Measurements from ENCODE around the gene GSX2. TPM values are rescaled to one million over a fixed set of nuclear protein-coding genes. Genes with fewer than 3 reads are reported as not detected.

The GSX2 gene
- total RNA-seq, 1 donor from 2014 or later, result not detected

GRCh38 chr4:54101190-54102041 lies 1.5 kb downstream of the GSX2 start:
- Mint-ChIP-seq H3K9me3 (no peaks in the 10 kb centered on the region), H3K4me3 (peak overlapping the region; percentile 64), H3K4me1 (peaks cover 53% of the 10 kb centered on the region), H3K27ac (no peak overlapping the region), H3K36me3 (ENCODE audit: low read depth) (no peaks in the 10 kb centered on the region), H3K27me3 (peaks cover 74% of the 10 kb centered on the region)
- DNase-seq, result no peak
- ChIA-PET CTCF (no interaction called here), POLR2A (no interaction called here)
- intact Hi-C loops (cut with micrococcal nuclease), result loop anchor here (2.0 to 10.0 kb wide), 3 partner anchors 45 to 397 kb away; no protein-coding TSS in a partner anchor
- ATAC-seq (ENCODE audit: low read depth), result no peak
- no peak for TF ChIP-seq CTCF (IDR thresholded peaks at IDR 0.05)

GRCh38 chr4:54102531-54103106 lies 2.7 kb downstream of the GSX2 start:
- H3K4me3 Mint-ChIP-seq, result peak overlapping the region; percentile 48
- ChIA-PET POLR2A (no interaction called here), CTCF (interaction anchor here (1.0 kb wide), 1 partner anchor 132 kb away, joined by 5 read pairs; no protein-coding TSS in a partner anchor)
- ATAC-seq (ENCODE audit: low read depth) (no peak), DNase-seq (no peak)
- H3K9me3 Mint-ChIP-seq, result no peaks in the 10 kb centered on the region
- H3K27ac Mint-ChIP-seq, result no peak overlapping the region
- H3K27me3 Mint-ChIP-seq, result peaks cover 74% of the 10 kb centered on the region
- intact Hi-C loops (cut with micrococcal nuclease), result loop anchor here (2.0 to 10.0 kb wide), 3 partner anchors 46 to 398 kb away; no protein-coding TSS in a partner anchor
- H3K4me1 Mint-ChIP-seq, result peaks cover 53% of the 10 kb centered on the region
- no peak for TF ChIP-seq CTCF (IDR thresholded peaks at IDR 0.05)
- H3K36me3 Mint-ChIP-seq (ENCODE audit: low read depth), result no peaks in the 10 kb centered on the region

- intact Hi-C loops (cut with micrococcal nuclease), result loop anchor here (2.0 to 10.0 kb wide), 3 partner anchors 46 to 398 kb away; no protein-coding TSS in a partner anchor
Measured at GRCh38 chr4:54103190-54103574, 3.2 kb downstream of the GSX2 start.

GRCh38 chr4:54104907-54105306 lies 4.9 kb downstream of the GSX2 start:
- no peaks in the 10 kb centered on the region for H3K36me3 Mint-ChIP-seq (ENCODE audit: low read depth)
- no peak for ATAC-seq (ENCODE audit: low read depth)
- no peak overlapping the region for H3K27ac Mint-ChIP-seq
- ChIA-PET CTCF (no interaction called here), POLR2A (no interaction called here)
- DNase-seq, result no peak
- no peaks in the 10 kb centered on the region for H3K9me3 Mint-ChIP-seq
- peaks cover 60% of the 10 kb centered on the region for H3K4me1 Mint-ChIP-seq
- H3K4me3 Mint-ChIP-seq, result no peak overlapping the region
- intact Hi-C loops (cut with micrococcal nuclease), result loop anchor here (5.0 to 10.0 kb wide), 2 partner anchors 198 to 400 kb away; no protein-coding TSS in a partner anchor
- peaks cover 73% of the 10 kb centered on the region for H3K27me3 Mint-ChIP-seq
- TF ChIP-seq CTCF (IDR thresholded peaks at IDR 0.05), result no peak

More at GRCh38 chr4:54103190-54103574, 3.2 kb downstream of the GSX2 start:
- H3K4me3 Mint-ChIP-seq, result peak overlapping the region; percentile 48
- ChIA-PET CTCF (interaction anchor here (1.0 kb wide), 1 partner anchor 131 kb away, joined by 5 read pairs; no protein-coding TSS in a partner anchor), POLR2A (no interaction called here)
- ATAC-seq (ENCODE audit: low read depth) (no peak), DNase-seq (no peak)
- TF ChIP-seq CTCF (IDR thresholded peaks at IDR 0.05), result no peak
- H3K36me3 Mint-ChIP-seq (ENCODE audit: low read depth), result no peaks in the 10 kb centered on the region
- no peak overlapping the region for H3K27ac Mint-ChIP-seq
- H3K9me3 Mint-ChIP-seq, result no peaks in the 10 kb centered on the region
- peaks cover 73% of the 10 kb centered on the region for H3K27me3 Mint-ChIP-seq
- peaks cover 57% of the 10 kb centered on the region for H3K4me1 Mint-ChIP-seq

All from activated B cell treated with CpG ODN at 0.5 μM for 24 hours (primary cell).